Breast epithelium (tissue), 3 donors: Measurements from ENCODE around the gene SHC1.

Experiments used
- CTCF ChIP-seq, 3 donors: fragments of 450-650 bp; IDR thresholded peaks; one replicate each; pipeline ENCODE4 v1.5.1; 2016 to 2017; ENCODE audit warnings: antibody characterized with exemption in 3 of 3, mild to moderate bottlenecking in 3 of 3, moderate library complexity in 3 of 3
- POLR2A ChIP-seq: fragments of 450-650 bp; IDR thresholded peaks from one replicate; pipeline ENCODE4 v1.6.1; 2016; ENCODE audit warnings: antibody characterized with exemption, mild to moderate bottlenecking, moderate library complexity

GRCh38 chr1:154956544-154956941 lies 14.0 kb downstream of the SHC1 start:
- no peak for TF ChIP-seq POLR2A
- TF ChIP-seq CTCF (IDR thresholded peaks at IDR 0.05) = no peak
